ENCODE data around the gene ZNF536.
"Not testable (repeated sequence)": the region's sequence is repeated elsewhere in the genome, so short reads cannot be mapped to it uniquely, and the experiment has no call there.

ZNF536 gene

GRCh38 chr19:30390356-30390988 is 18.3 kb downstream of the ZNF536 start:
- DNase-seq: no peak

- no peak for DNase-seq
These were observed 18.9 kb downstream of the ZNF536 start for GRCh38 chr19:30391052-30391451.

- DNase-seq: no peak
These were observed 19.7 kb downstream of the ZNF536 start for GRCh38 chr19:30391554-30392551.

GRCh38 chr19:30393046-30393445 is 20.9 kb downstream of the ZNF536 start:
- no peak for DNase-seq

GRCh38 chr19:30393729-30394480 is 21.7 kb downstream of the ZNF536 start:
- no peak for DNase-seq

- DNase-seq: no peak
These were observed 22.4 kb downstream of the ZNF536 start for GRCh38 chr19:30394481-30395151.

- no peak for DNase-seq
These were observed 23.1 kb downstream of the ZNF536 start for GRCh38 chr19:30395283-30395682.

- not testable (repeated sequence) for DNase-seq
These were observed 26.4 kb downstream of the ZNF536 start for GRCh38 chr19:30398539-30398938.

- no peak for DNase-seq
These were observed 29.8 kb downstream of the ZNF536 start for GRCh38 chr19:30401956-30402355.

GRCh38 chr19:30402436-30403202 is 30.4 kb downstream of the ZNF536 start:
- DNase-seq: no peak

- no peak for DNase-seq
These were observed 31.2 kb downstream of the ZNF536 start for GRCh38 chr19:30403203-30403985.

- DNase-seq: no peak
These were observed 34.3 kb downstream of the ZNF536 start for GRCh38 chr19:30406220-30407067.

GRCh38 chr19:30407068-30407709 is 35.0 kb downstream of the ZNF536 start:
- DNase-seq: no peak

- no peak for DNase-seq
These were observed 36.6 kb downstream of the ZNF536 start for GRCh38 chr19:30408734-30409301.

- DNase-seq: no peak
These were observed 39.5 kb downstream of the ZNF536 start for GRCh38 chr19:30411714-30412113.

- no peak for DNase-seq
These were observed 44.2 kb downstream of the ZNF536 start for GRCh38 chr19:30416375-30416774.

GRCh38 chr19:30417166-30417565 is 45.0 kb downstream of the ZNF536 start:
- not testable (repeated sequence) for DNase-seq

- no peak for DNase-seq
These were observed 47.5 kb downstream of the ZNF536 start for GRCh38 chr19:30419568-30420180.

GRCh38 chr19:30420316-30420715 is 48.1 kb downstream of the ZNF536 start:
- no peak for DNase-seq
